SK-N-SH treated with all-trans-retinoic acid at 6 μM for 48 hours (cell line): Measurements from ENCODE around the gene HS6ST2.
"Not testable (repeated sequence)": the region's sequence is repeated elsewhere in the genome, so short reads cannot be mapped to it uniquely, and the experiment has no call there.

Source experiments
- ATAC-seq: fragments of 200-7000 bp; cut with Tn5 transposase; 3 replicates; pipeline ENCODE4 v1.9.1; 2020; ENCODE audit warnings: mild to moderate bottlenecking, moderate library complexity
- BACH2 ChIP-seq: fragments of 250-450 bp; sonication (Bioruptor Pico); IDR thresholded peaks from 2 replicates; pipeline ENCODE4 v1.9.0; 2021; ENCODE audit warnings: mild to moderate bottlenecking, borderline replicate concordance
- CSDC2 ChIP-seq: fragments of 250-450 bp; sonication (Bioruptor Pico); IDR thresholded peaks from 2 replicates; pipeline ENCODE4 v1.5.0; 2020; ENCODE audit warnings: mild to moderate bottlenecking, moderate library complexity
- ESRRG ChIP-seq: fragments of 250-450 bp; sonication (Bioruptor Pico); IDR thresholded peaks from 2 replicates; pipeline ENCODE4 v1.6.1; 2021; ENCODE audit warnings: mild to moderate bottlenecking
- GLIS3 ChIP-seq: fragments of 250-450 bp; sonication (Bioruptor Pico); IDR thresholded peaks from 2 replicates; pipeline ENCODE4 v1.5.0; 2020; ENCODE audit warnings: mild to moderate bottlenecking, moderate library complexity
- ISL1 ChIP-seq: fragments of 250-450 bp; sonication (Bioruptor Pico); IDR thresholded peaks from 2 replicates; pipeline ENCODE4 v2.1.2; 2022; ENCODE audit warnings: mild to moderate bottlenecking, moderate library complexity
- OSR1 ChIP-seq: fragments of 250-450 bp; sonication (Bioruptor Pico); IDR thresholded peaks from 2 replicates; pipeline ENCODE4 v1.8.0; 2022; ENCODE audit warnings: moderate library complexity, mild to moderate bottlenecking, inconsistent platforms
- PPARA ChIP-seq: fragments of 250-450 bp; sonication (Bioruptor Pico); IDR thresholded peaks from 2 replicates; pipeline ENCODE4 v1.5.0; 2020; ENCODE audit warnings: mild to moderate bottlenecking, borderline replicate concordance
- RARB ChIP-seq: fragments of 250-450 bp; sonication (Bioruptor Pico); IDR thresholded peaks from 2 replicates; pipeline ENCODE4 v1.8.0; 2021; ENCODE audit warnings: mild to moderate bottlenecking, moderate library complexity
- SNAI2 ChIP-seq: fragments of 250-450 bp; sonication (Bioruptor Pico); IDR thresholded peaks from 2 replicates; pipeline ENCODE4 v1.5.0; 2020; ENCODE audit warnings: mild to moderate bottlenecking, moderate library complexity
- TCF4 ChIP-seq: fragments of 250-450 bp; sonication (Bioruptor Pico); IDR thresholded peaks from 2 replicates; pipeline ENCODE4 v1.8.0; 2021; ENCODE audit warnings: mild to moderate bottlenecking, moderate library complexity, borderline replicate concordance
- ZC3H10 ChIP-seq: fragments of 250-450 bp; sonication (Bioruptor Pico); IDR thresholded peaks from 2 replicates; pipeline ENCODE4 v1.5.1; 2021; ENCODE audit warnings: mild to moderate bottlenecking, moderate library complexity
- ZFP3 ChIP-seq: fragments of 250-450 bp; sonication (Bioruptor Pico); IDR thresholded peaks from 2 replicates; pipeline ENCODE4 v1.5.0; 2020; ENCODE audit warnings: mild to moderate bottlenecking, moderate library complexity
- ZFP30 ChIP-seq: fragments of 450-650 bp; formaldehyde crosslinking; IDR thresholded peaks from 2 replicates; pipeline ENCODE4 v1.5.0; 2022; ENCODE audit warnings: mild to moderate bottlenecking, moderate library complexity
- ZNF565 ChIP-seq: fragments of 450-650 bp; formaldehyde crosslinking; conservative IDR thresholded peaks from 2 replicates; pipeline ENCODE4 v1.5.0; 2020; ENCODE audit warnings: low read depth, mild to moderate bottlenecking, moderate library complexity
- ZNF70 ChIP-seq: fragments of 450-650 bp; formaldehyde crosslinking; IDR thresholded peaks from 2 replicates; pipeline ENCODE4 v1.5.0; 2020; ENCODE audit warnings: mild to moderate bottlenecking, moderate library complexity
- ZNF8 ChIP-seq: fragments of 450-650 bp; formaldehyde crosslinking; IDR thresholded peaks from 2 replicates; pipeline ENCODE4 v1.5.0; 2020; ENCODE audit warnings: mild to moderate bottlenecking, moderate library complexity
- TF ChIP-seq, protein P1 (sequence below): fragments of 250-450 bp; sonication (Bioruptor Pico); IDR thresholded peaks from 2 replicates; pipeline ENCODE4 v1.5.1; 2020; ENCODE audit warnings: low read depth, mild to moderate bottlenecking, moderate library complexity
- TF ChIP-seq, protein P2 (sequence below): fragments of 250-450 bp; sonication (Bioruptor Pico); IDR thresholded peaks from 2 replicates; pipeline ENCODE4 v1.8.0; 2021; ENCODE audit warnings: low read depth, mild to moderate bottlenecking, moderate library complexity, borderline replicate concordance
- TF ChIP-seq, protein P3 (sequence below): fragments of 250-450 bp; sonication (Bioruptor Pico); IDR thresholded peaks from 2 replicates; pipeline ENCODE4 v1.5.0; 2020; ENCODE audit warnings: mild to moderate bottlenecking, moderate library complexity
- TF ChIP-seq, protein P4 (sequence below): fragments of 250-450 bp; sonication (Bioruptor Pico); IDR thresholded peaks from 2 replicates; pipeline ENCODE4 v1.8.0; 2020; ENCODE audit warnings: mild to moderate bottlenecking, moderate library complexity, borderline replicate concordance

The HS6ST2 gene

DNA sequence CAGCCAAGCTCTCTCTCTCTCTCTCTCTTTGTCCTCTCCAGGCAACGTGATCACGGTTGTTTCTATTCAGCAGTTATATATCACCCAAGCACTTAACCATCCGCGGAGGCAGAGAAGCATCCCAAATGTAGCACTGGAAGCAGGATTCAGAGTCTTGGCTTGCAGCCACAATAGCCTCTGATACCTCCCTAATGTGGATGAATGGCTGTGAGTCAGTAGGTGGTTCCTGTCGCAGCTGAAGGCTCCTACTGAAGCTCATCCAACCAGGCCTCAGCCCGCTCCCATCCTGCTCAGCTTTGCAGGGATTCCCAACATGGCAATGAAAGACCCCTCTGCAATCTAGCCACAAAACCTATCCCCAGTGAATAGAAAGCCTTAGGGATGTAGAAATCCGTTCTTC is 5.1 kb downstream of the HS6ST2 start:
- ATAC-seq = no peak
- TF ChIP-seq ZNF70 (no peak), ZFP3 (CRISPR knock-in tag) (no peak), TCF4 (CRISPR knock-in tag) (no peak)
- TF ChIP-seq, protein P1, sequence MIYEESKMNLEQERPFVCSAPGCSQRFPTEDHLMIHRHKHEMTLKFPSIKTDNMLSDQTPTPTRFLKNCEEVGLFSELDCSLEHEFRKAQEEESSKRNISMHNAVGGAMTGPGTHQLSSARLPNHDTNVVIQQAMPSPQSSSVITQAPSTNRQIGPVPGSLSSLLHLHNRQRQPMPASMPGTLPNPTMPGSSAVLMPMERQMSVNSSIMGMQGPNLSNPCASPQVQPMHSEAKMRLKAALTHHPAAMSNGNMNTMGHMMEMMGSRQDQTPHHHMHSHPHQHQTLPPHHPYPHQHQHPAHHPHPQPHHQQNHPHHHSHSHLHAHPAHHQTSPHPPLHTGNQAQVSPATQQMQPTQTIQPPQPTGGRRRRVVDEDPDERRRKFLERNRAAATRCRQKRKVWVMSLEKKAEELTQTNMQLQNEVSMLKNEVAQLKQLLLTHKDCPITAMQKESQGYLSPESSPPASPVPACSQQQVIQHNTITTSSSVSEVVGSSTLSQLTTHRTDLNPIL (CRISPR knock-in tag) = no peak

DNA sequence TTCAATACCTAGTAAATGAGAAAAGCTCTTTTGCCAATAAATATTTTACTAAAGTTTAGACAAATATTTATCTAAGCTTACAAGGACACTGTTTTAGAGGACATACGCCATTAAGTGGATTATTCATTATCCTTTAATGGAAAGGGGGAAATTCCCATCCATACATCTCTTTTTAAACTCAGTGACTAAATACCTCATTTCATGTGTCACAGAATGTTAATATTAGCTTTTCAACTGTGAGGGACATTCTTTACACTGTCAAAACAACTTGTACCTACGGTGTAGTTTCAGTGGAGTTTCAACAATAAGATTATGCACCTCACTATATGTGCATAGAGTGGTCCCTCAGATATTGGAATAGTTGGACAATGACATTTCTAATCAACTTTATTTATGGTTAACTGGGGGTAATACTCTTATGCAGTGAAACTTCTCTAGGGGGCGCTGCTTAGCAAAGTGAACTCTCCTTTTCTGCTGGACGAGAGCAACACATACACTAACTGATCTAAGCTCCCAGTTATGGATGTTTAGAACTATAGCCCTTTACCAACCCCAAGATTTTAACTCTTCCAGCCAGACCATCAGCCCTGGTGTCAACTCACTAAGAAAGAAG is 9.7 kb downstream of the HS6ST2 start:
- no peak for ATAC-seq
- TF ChIP-seq ZFP30 (CRISPR knock-in tag) (no peak), ISL1 (no peak), CSDC2 (no peak), ZNF70 (no peak), ESRRG (CRISPR knock-in tag) (no peak), OSR1 (CRISPR knock-in tag) (no peak), ZFP3 (CRISPR knock-in tag) (no peak), ZNF565 (CRISPR knock-in tag) (no peak), GLIS3 (CRISPR knock-in tag) (no peak), BACH2 (CRISPR knock-in tag) (no peak), SNAI2 (CRISPR knock-in tag) (no peak), ZNF8 (CRISPR knock-in tag) (no peak), ZC3H10 (CRISPR knock-in tag) (no peak), PPARA (CRISPR knock-in tag) (no peak), RARB (no peak)
- TF ChIP-seq, protein P2, sequence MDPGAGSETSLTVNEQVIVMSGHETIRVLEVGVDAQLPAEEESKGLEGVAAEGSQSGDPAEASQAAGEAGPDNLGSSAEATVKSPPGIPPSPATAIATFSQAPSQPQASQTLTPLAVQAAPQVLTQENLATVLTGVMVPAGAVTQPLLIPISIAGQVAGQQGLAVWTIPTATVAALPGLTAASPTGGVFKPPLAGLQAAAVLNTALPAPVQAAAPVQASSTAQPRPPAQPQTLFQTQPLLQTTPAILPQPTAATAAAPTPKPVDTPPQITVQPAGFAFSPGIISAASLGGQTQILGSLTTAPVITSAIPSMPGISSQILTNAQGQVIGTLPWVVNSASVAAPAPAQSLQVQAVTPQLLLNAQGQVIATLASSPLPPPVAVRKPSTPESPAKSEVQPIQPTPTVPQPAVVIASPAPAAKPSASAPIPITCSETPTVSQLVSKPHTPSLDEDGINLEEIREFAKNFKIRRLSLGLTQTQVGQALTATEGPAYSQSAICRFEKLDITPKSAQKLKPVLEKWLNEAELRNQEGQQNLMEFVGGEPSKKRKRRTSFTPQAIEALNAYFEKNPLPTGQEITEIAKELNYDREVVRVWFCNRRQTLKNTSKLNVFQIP (CRISPR knock-in tag) = no peak
- TF ChIP-seq, protein P3, sequence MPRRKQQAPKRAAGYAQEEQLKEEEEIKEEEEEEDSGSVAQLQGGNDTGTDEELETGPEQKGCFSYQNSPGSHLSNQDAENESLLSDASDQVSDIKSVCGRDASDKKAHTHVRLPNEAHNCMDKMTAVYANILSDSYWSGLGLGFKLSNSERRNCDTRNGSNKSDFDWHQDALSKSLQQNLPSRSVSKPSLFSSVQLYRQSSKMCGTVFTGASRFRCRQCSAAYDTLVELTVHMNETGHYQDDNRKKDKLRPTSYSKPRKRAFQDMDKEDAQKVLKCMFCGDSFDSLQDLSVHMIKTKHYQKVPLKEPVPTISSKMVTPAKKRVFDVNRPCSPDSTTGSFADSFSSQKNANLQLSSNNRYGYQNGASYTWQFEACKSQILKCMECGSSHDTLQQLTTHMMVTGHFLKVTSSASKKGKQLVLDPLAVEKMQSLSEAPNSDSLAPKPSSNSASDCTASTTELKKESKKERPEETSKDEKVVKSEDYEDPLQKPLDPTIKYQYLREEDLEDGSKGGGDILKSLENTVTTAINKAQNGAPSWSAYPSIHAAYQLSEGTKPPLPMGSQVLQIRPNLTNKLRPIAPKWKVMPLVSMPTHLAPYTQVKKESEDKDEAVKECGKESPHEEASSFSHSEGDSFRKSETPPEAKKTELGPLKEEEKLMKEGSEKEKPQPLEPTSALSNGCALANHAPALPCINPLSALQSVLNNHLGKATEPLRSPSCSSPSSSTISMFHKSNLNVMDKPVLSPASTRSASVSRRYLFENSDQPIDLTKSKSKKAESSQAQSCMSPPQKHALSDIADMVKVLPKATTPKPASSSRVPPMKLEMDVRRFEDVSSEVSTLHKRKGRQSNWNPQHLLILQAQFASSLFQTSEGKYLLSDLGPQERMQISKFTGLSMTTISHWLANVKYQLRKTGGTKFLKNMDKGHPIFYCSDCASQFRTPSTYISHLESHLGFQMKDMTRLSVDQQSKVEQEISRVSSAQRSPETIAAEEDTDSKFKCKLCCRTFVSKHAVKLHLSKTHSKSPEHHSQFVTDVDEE (CRISPR knock-in tag) = no peak
- TF ChIP-seq, protein P1 (CRISPR knock-in tag) = no peak
- TF ChIP-seq, protein P4, sequence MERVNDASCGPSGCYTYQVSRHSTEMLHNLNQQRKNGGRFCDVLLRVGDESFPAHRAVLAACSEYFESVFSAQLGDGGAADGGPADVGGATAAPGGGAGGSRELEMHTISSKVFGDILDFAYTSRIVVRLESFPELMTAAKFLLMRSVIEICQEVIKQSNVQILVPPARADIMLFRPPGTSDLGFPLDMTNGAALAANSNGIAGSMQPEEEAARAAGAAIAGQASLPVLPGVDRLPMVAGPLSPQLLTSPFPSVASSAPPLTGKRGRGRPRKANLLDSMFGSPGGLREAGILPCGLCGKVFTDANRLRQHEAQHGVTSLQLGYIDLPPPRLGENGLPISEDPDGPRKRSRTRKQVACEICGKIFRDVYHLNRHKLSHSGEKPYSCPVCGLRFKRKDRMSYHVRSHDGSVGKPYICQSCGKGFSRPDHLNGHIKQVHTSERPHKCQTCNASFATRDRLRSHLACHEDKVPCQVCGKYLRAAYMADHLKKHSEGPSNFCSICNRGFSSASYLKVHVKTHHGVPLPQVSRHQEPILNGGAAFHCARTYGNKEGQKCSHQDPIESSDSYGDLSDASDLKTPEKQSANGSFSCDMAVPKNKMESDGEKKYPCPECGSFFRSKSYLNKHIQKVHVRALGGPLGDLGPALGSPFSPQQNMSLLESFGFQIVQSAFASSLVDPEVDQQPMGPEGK (CRISPR knock-in tag) = no peak

DNA sequence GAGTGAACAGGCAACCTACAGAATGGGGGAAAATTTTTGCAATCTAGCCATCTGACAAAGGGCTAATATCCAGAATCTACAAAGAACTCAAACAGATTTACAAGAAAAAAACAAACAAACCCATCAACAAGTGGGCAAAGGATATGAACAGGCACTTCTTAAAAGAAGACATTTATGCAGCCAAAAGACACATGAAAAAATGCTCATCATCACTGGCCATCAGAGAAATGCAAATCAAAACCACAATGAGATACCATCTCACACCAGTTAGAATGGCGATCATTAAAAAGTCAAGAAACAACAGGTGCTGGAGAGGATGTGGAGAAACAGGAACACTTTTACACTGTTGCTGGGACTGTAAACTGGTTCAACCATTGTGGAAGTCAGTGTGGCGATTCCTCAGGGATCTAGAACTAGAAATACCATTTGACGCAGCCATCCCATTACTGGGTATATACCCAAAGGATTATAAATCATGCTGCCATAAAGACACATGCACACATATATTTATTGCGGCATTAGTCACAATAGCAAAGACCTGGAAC is 13.3 kb downstream of the HS6ST2 start:
- not testable (repeated sequence) for ATAC-seq
